HG03139 (cell line): ENCODE data around the gene TSSK1B.
"Not testable (repeated sequence)": the region's sequence is repeated elsewhere in the genome, so short reads cannot be mapped to it uniquely, and the experiment has no call there.

Source experiments
- ATAC-seq: cut with Tn5 transposase; IDR thresholded peaks from one replicate; pipeline ENCODE4 v1.9.1; 2021; ENCODE audit not compliant: unreplicated experiment

The TSSK1B gene

GRCh38 chr5:113434889-113435288 lies at the start of gene TSSK1B:
TSSK1B (minus strand) TSS chr5:113434989; CDS start chr5:113434839, 150 bp downstream.
- no peak for ATAC-seq

- ATAC-seq: no peak
These were observed 45.5 kb upstream of the TSSK1B start for GRCh38 chr5:113480243-113480642.

GRCh38 chr5:113478691-113479090 lies 43.9 kb upstream of the TSSK1B start:
- ATAC-seq: no peak

GRCh38 chr5:113474100-113474728 lies 39.4 kb upstream of the TSSK1B start:
- ATAC-seq: no peak

- ATAC-seq: no peak
These were observed 28.2 kb upstream of the TSSK1B start for GRCh38 chr5:113463032-113463431.

- ATAC-seq: not testable (repeated sequence)
These were observed 22.3 kb upstream of the TSSK1B start for GRCh38 chr5:113457106-113457505.

- no peak for ATAC-seq
These were observed 18.2 kb upstream of the TSSK1B start for GRCh38 chr5:113452941-113453340.

GRCh38 chr5:113451797-113452196 lies 17.0 kb upstream of the TSSK1B start:
- ATAC-seq: no peak

- no peak for ATAC-seq
These were observed 16.1 kb upstream of the TSSK1B start for GRCh38 chr5:113450929-113451328.

- no peak for ATAC-seq
These were observed 15.7 kb upstream of the TSSK1B start for GRCh38 chr5:113450462-113450861.

GRCh38 chr5:113448252-113448651 lies 13.5 kb upstream of the TSSK1B start:
- ATAC-seq: no peak

GRCh38 chr5:113447498-113448050 lies 12.8 kb upstream of the TSSK1B start:
- ATAC-seq: no peak

- no peak for ATAC-seq
These were observed 11.7 kb upstream of the TSSK1B start for GRCh38 chr5:113446358-113446927.

GRCh38 chr5:113437111-113437510 lies 2.3 kb upstream of the TSSK1B start:
- no peak for ATAC-seq

- no peak for ATAC-seq
These were observed 786 bp upstream of the TSSK1B start for GRCh38 chr5:113435575-113435974.

GRCh38 chr5:113433862-113434612 lies 752 bp downstream of the TSSK1B start:
- ATAC-seq: no peak

GRCh38 chr5:113433071-113433470 lies 1.7 kb downstream of the TSSK1B start:
- no peak for ATAC-seq

GRCh38 chr5:113427871-113428574 lies 6.8 kb downstream of the TSSK1B start:
- ATAC-seq: no peak

- ATAC-seq: no peak
These were observed 8.9 kb downstream of the TSSK1B start for GRCh38 chr5:113425909-113426308.

- no peak for ATAC-seq
These were observed 13.1 kb downstream of the TSSK1B start for GRCh38 chr5:113421693-113422092.

- no peak for ATAC-seq
These were observed 29.3 kb downstream of the TSSK1B start for GRCh38 chr5:113405530-113405929.
